Liver (tissue), 9 donors: ENCODE measurements around the gene MOGAT2. TPM values are rescaled to one million over a fixed set of nuclear protein-coding genes. Genes with fewer than 3 reads are reported as not detected.

ENCODE experiments used
- DNase-seq: peaks from one replicate; pipeline ENCODE4 v3.0.0-alpha.2; 2017; ENCODE audit warnings: low spot score
- H3K27ac ChIP-seq, 2 donors: one replicate each; pipeline ENCODE4 v1.7.0; 2013; ENCODE audit warnings: inconsistent platforms in 2 of 2, low read length in 2 of 2, control low read depth in 1 of 2, low read depth in 1 of 2, mild to moderate bottlenecking in 1 of 2
- H3K27me3 ChIP-seq, 4 donors: one replicate each; pipeline versions ENCODE4 v1.6.1 to v1.7.0; 2013; ENCODE audit warnings: low read length in 3 of 4, inconsistent platforms in 1 of 4, mild to moderate bottlenecking in 1 of 4, moderate library complexity in 1 of 4; ENCODE audit not compliant: control insufficient read depth in 4 of 4, insufficient read depth in 4 of 4
- H3K36me3 ChIP-seq, 4 donors: one replicate each; pipeline versions ENCODE4 v1.6.1 to v1.7.0; 2013; ENCODE audit warnings: low read length in 3 of 4, mild to moderate bottlenecking in 3 of 4, low read depth in 1 of 4, moderate library complexity in 1 of 4; ENCODE audit not compliant: control insufficient read depth in 4 of 4, insufficient read depth in 3 of 4
- H3K4me1 ChIP-seq, 4 donors: one replicate each; pipeline versions ENCODE4 v1.6.1 to v1.7.0; 2013; ENCODE audit warnings: low read length in 3 of 4, mild to moderate bottlenecking in 3 of 4, moderate library complexity in 1 of 4; ENCODE audit not compliant: control insufficient read depth in 4 of 4, insufficient read depth in 4 of 4
- H3K4me3 ChIP-seq, 3 donors: one replicate each; pipeline versions ENCODE4 v1.6.1 to v1.7.0; 2013; ENCODE audit warnings: low read length in 3 of 3, control low read depth in 1 of 3, low read depth in 1 of 3, mild to moderate bottlenecking in 1 of 3
- H3K9ac ChIP-seq, 2 donors: one replicate each; pipeline ENCODE4 v1.7.0; 2013; ENCODE audit warnings: low read length in 2 of 2, mild to moderate bottlenecking in 2 of 2, moderate library complexity in 2 of 2, control low read depth in 1 of 2, low read depth in 1 of 2
- H3K9me3 ChIP-seq, 4 donors: one replicate each; pipeline versions ENCODE4 v1.6.1 to v1.7.0; 2013; ENCODE audit warnings: low read length in 3 of 4; ENCODE audit not compliant: control insufficient read depth in 4 of 4
- EGR1 ChIP-seq, 2 donors: IDR thresholded peaks; 2 replicates each; pipeline ENCODE4 v1.6.1; 2016 to 2018; ENCODE audit warnings: antibody characterized with exemption in 2 of 2, low read depth in 2 of 2
- FOXA1 ChIP-seq: IDR thresholded peaks from 2 replicates; pipeline ENCODE4 v1.6.1; 2016; ENCODE audit warnings: antibody characterized with exemption
- FOXA2 ChIP-seq: IDR thresholded peaks from 2 replicates; pipeline ENCODE4 v1.6.1; 2016; ENCODE audit warnings: antibody characterized with exemption
- GABPA ChIP-seq, 2 donors: IDR thresholded peaks in 1 of 2; conservative IDR thresholded peaks in 1 of 2; 2 replicates each; pipeline ENCODE4 v1.6.1; 2016; ENCODE audit warnings: antibody characterized with exemption in 2 of 2, mild to moderate bottlenecking in 1 of 2, moderate library complexity in 1 of 2
- HNF4A ChIP-seq, 2 donors: conservative IDR thresholded peaks; 2 replicates each; pipeline ENCODE4 v1.6.1; 2016; ENCODE audit warnings: antibody characterized with exemption in 2 of 2, mild to moderate bottlenecking in 2 of 2
- HNF4G ChIP-seq: IDR thresholded peaks from 2 replicates; pipeline ENCODE4 v1.6.1; 2016; ENCODE audit warnings: antibody characterized with exemption
- JUND ChIP-seq, 2 donors: IDR thresholded peaks; 2 replicates each; pipeline ENCODE4 v1.6.1; 2016; ENCODE audit warnings: antibody characterized with exemption in 2 of 2
- NR2F2 ChIP-seq: IDR thresholded peaks from 2 replicates; pipeline ENCODE4 v1.6.1; 2016; ENCODE audit warnings: antibody characterized with exemption
- RAD21 ChIP-seq, 2 donors: IDR thresholded peaks; 2 replicates each; pipeline ENCODE4 v1.6.1; 2016; ENCODE audit warnings: antibody characterized with exemption in 2 of 2, mild to moderate bottlenecking in 2 of 2
- RXRA ChIP-seq, 2 donors: IDR thresholded peaks; 2 replicates each; pipeline ENCODE4 v1.6.1; 2017 to 2018; ENCODE audit warnings: antibody characterized with exemption in 2 of 2, mild to moderate bottlenecking in 1 of 2
- SP1 ChIP-seq: IDR thresholded peaks from 2 replicates; pipeline ENCODE4 v1.6.1; 2018; ENCODE audit warnings: antibody characterized with exemption, mild to moderate bottlenecking
- TAF1 ChIP-seq: conservative IDR thresholded peaks from 2 replicates; pipeline ENCODE4 v1.6.1; 2016; ENCODE audit warnings: antibody characterized with exemption, mild to moderate bottlenecking
- YY1 ChIP-seq: IDR thresholded peaks from 2 replicates; pipeline ENCODE4 v1.6.1; 2016; ENCODE audit warnings: antibody characterized with exemption, mild to moderate bottlenecking
- WGBS: extraction: QIAGEN DNeasy Blood & Tissue Kit; methylation state at CpG from one replicate; pipeline ENCODE4 v1.1.7; 2013; 5-methylcytosine and 5-hydroxymethylcytosine counted together
- polyA plus RNA-seq, 2 donors: library from polyadenylated mRNA; stranded (reverse) in 1 of 2; unstranded in 1 of 2; fragments of 200-250 nt in 1 of 2; fragments of >200 nt in 1 of 2; fragmentation: Nextera tagmentation in 1 of 2; extraction: Ambion mirVana in 1 of 2; gene quantifications; one replicate each; pipeline versions ENCODE4 v1.2.1 to v1.2.3, GENCODE V29; 2013 to 2015
- total RNA-seq, 2 donors: library from RNA; depleted of rRNA; stranded (reverse); fragments of >200 nt; gene quantifications; one replicate each; pipeline ENCODE4 v1.2.3, GENCODE V29; 2014
- TF ChIP-seq, protein P1 (sequence below): IDR thresholded peaks from 2 replicates; pipeline ENCODE4 v1.6.1; 2016; ENCODE audit warnings: antibody characterized with exemption, mild to moderate bottlenecking
- TF ChIP-seq, protein P2 (sequence below): IDR thresholded peaks from 2 replicates; pipeline ENCODE4 v1.6.1; 2016; ENCODE audit warnings: antibody characterized with exemption
- TF ChIP-seq, protein P3 (sequence below): fragments of 150-350 bp; IDR thresholded peaks from 2 replicates; pipeline ENCODE4 v1.5.1; 2017; ENCODE audit warnings: improper control_type of control experiment, low read depth, low read length; ENCODE audit not compliant: missing input control
- TF ChIP-seq, protein P4 (sequence below): IDR thresholded peaks from 2 replicates; pipeline ENCODE4 v1.6.1; 2016; ENCODE audit warnings: antibody characterized with exemption
- TF ChIP-seq, protein P5 (sequence below): IDR thresholded peaks from 2 replicates; pipeline ENCODE4 v1.6.1; 2016; ENCODE audit warnings: antibody characterized with exemption
- donor health status: healthy.
- donor health status: healthy.
- donor health status: healthy.
- donor health status: healthy.
- donor health status: healthy.

MOGAT2 gene
- total and polyA plus RNA-seq, 4 donors = 1.0 to 92.4 (median 37.6) TPM

DNA sequence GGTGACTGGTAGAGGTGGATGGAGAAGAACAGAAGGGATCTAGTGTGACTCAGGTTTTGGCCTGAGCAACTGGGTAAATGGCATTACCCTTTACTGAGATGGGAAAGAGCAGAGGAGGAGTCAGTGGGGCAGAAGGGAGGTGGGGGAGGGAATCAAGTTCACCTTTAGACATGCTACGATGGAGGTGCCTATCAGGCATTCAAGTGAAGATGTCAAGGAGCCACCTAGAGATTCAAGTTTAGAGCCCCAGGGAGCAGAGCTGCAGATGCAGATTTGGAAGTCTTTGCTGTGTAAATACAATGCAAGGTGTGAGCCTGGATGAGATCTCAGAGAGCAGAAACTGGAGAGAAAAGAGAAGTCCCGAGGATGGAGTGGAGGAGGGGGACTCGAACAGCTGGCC lies 979 bp upstream of the MOGAT2 start:
- WGBS = 90% methylated on average over 3 of the region's 3 CpGs
- H3K36me3 ChIP-seq = no peaks in the 10 kb centered on the region
- no peaks in the 10 kb centered on the region for H3K9me3 ChIP-seq
- no peak overlapping the region for H3K9ac ChIP-seq
- DNase-seq = no peak
- H3K4me1 ChIP-seq = peaks cover 10 to 42% (median 34%) of the 10 kb centered on the region in 4 donors
- H3K27ac ChIP-seq = no peak overlapping the region
- H3K27me3 ChIP-seq = no peaks in the 10 kb centered on the region
- TF ChIP-seq YY1 (no peak), GABPA (IDR thresholded peaks at IDR 0.05 in 1 of 2, conservative IDR thresholded peaks at IDR 0.05 in 1 of 2) (no peak)
- H3K4me3 ChIP-seq = no peak overlapping the region

DNA sequence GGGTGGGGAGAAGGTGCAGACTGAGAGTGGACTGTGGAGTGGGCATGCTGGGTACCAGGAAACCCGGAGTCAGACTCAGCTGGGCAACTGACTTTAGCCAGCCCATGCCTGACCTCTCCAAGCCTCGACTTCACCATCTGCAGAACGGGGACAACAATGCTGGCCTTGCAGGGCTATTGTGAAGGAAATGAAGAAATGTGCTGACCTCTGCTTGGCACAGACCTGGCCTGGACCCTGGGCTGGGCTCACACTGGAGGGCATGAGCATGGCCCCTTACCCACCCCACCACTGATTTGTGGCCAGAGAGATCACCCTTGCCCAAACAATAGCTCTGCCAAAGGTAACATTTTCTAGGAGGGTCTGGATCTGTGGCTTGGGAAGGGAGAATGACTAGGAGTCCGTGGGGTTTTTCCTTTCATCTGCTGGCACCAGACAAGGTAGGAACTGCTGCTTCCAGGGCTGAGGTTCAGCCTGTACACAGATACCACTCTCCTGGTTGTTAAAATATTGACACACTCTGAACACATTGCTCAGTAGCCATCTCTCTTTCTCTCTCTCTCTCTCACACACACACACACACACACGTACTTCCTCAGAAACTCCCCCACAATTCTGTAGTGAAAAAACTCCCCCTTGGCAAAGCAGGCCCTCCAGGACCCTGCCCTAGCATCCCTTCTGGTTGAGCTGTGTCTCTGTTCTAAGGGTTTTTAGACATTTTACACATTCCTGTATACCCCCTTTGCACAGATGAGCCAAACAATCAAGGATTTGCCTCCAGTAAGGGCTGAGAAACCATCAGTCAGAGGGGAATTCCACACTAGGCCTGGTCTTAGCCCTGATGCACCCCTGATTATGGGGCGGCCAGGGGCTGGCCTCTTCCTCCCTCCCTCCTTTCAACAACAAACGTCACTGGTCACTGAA lies 1.0 kb downstream of the MOGAT2 start:
- Histone ChIP-seq H3K9me3 (no peaks in the 10 kb centered on the region), H3K27ac (peak overlapping the region; percentile 75 to 82), H3K4me1 (peaks cover 15 to 60% (median 47%) of the 10 kb centered on the region in 4 donors), H3K27me3 (no peaks in the 10 kb centered on the region), H3K36me3 (no peaks in the 10 kb centered on the region), H3K9ac (no peak overlapping the region), H3K4me3 (no peak overlapping the region)
- 29% methylated on average over 7 of the region's 7 CpGs for WGBS
- DNase-seq = no peak
- TF ChIP-seq, protein P1, sequence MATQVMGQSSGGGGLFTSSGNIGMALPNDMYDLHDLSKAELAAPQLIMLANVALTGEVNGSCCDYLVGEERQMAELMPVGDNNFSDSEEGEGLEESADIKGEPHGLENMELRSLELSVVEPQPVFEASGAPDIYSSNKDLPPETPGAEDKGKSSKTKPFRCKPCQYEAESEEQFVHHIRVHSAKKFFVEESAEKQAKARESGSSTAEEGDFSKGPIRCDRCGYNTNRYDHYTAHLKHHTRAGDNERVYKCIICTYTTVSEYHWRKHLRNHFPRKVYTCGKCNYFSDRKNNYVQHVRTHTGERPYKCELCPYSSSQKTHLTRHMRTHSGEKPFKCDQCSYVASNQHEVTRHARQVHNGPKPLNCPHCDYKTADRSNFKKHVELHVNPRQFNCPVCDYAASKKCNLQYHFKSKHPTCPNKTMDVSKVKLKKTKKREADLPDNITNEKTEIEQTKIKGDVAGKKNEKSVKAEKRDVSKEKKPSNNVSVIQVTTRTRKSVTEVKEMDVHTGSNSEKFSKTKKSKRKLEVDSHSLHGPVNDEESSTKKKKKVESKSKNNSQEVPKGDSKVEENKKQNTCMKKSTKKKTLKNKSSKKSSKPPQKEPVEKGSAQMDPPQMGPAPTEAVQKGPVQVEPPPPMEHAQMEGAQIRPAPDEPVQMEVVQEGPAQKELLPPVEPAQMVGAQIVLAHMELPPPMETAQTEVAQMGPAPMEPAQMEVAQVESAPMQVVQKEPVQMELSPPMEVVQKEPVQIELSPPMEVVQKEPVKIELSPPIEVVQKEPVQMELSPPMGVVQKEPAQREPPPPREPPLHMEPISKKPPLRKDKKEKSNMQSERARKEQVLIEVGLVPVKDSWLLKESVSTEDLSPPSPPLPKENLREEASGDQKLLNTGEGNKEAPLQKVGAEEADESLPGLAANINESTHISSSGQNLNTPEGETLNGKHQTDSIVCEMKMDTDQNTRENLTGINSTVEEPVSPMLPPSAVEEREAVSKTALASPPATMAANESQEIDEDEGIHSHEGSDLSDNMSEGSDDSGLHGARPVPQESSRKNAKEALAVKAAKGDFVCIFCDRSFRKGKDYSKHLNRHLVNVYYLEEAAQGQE = no peak
- TF ChIP-seq HNF4G (no peak), YY1 (peak; percentile 54), TAF1 (no peak), RXRA (IDR thresholded peaks at IDR 0.05) (peak in 1 of 2 donors; percentile 46), FOXA1 (no peak), SP1 (peak; percentile 55), RAD21 (IDR thresholded peaks at IDR 0.05) (no peak), EGR1 (IDR thresholded peaks at IDR 0.05; ENCODE audit: low read depth in 2 of 2) (no peak), NR2F2 (no peak), JUND (IDR thresholded peaks at IDR 0.05) (no peak), HNF4A (conservative IDR thresholded peaks at IDR 0.05) (peak in 1 of 2 donors; percentile 52), FOXA2 (peak; percentile 13), GABPA (IDR thresholded peaks at IDR 0.05 in 1 of 2, conservative IDR thresholded peaks at IDR 0.05 in 1 of 2) (no peak)
- TF ChIP-seq, protein P2, sequence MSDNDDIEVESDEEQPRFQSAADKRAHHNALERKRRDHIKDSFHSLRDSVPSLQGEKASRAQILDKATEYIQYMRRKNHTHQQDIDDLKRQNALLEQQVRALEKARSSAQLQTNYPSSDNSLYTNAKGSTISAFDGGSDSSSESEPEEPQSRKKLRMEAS = no peak
- TF ChIP-seq, protein P3, sequence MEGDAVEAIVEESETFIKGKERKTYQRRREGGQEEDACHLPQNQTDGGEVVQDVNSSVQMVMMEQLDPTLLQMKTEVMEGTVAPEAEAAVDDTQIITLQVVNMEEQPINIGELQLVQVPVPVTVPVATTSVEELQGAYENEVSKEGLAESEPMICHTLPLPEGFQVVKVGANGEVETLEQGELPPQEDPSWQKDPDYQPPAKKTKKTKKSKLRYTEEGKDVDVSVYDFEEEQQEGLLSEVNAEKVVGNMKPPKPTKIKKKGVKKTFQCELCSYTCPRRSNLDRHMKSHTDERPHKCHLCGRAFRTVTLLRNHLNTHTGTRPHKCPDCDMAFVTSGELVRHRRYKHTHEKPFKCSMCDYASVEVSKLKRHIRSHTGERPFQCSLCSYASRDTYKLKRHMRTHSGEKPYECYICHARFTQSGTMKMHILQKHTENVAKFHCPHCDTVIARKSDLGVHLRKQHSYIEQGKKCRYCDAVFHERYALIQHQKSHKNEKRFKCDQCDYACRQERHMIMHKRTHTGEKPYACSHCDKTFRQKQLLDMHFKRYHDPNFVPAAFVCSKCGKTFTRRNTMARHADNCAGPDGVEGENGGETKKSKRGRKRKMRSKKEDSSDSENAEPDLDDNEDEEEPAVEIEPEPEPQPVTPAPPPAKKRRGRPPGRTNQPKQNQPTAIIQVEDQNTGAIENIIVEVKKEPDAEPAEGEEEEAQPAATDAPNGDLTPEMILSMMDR = no peak
- TF ChIP-seq, protein P4, sequence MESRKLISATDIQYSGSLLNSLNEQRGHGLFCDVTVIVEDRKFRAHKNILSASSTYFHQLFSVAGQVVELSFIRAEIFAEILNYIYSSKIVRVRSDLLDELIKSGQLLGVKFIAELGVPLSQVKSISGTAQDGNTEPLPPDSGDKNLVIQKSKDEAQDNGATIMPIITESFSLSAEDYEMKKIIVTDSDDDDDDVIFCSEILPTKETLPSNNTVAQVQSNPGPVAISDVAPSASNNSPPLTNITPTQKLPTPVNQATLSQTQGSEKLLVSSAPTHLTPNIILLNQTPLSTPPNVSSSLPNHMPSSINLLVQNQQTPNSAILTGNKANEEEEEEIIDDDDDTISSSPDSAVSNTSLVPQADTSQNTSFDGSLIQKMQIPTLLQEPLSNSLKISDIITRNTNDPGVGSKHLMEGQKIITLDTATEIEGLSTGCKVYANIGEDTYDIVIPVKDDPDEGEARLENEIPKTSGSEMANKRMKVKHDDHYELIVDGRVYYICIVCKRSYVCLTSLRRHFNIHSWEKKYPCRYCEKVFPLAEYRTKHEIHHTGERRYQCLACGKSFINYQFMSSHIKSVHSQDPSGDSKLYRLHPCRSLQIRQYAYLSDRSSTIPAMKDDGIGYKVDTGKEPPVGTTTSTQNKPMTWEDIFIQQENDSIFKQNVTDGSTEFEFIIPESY = no peak
- TF ChIP-seq, protein P5, sequence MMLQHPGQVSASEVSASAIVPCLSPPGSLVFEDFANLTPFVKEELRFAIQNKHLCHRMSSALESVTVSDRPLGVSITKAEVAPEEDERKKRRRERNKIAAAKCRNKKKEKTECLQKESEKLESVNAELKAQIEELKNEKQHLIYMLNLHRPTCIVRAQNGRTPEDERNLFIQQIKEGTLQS = no peak
